ENCODE measurements around the gene AURKB.
A peak's percentile ranks its signal among the peaks of the same experiment; 100 is the strongest.
"Not testable (repeated sequence)": the region's sequence is repeated elsewhere in the genome, so short reads cannot be mapped to it uniquely, and the experiment has no call there.

The AURKB gene

GRCh38 chr17:8209907-8210760 lies at the start of gene AURKB:
Gene AURKB, minus strand, starts transcription at chr17:8210575. Its CDS starts 351 bp downstream, at chr17:8210224.
- DNase-seq (ENCODE audit: extremely low read depth in 1 of 2, low read depth in 1 of 2), result peak; percentile 82

- DNase-seq (ENCODE audit: extremely low read depth in 1 of 2, low read depth in 1 of 2), result no peak
These were observed 47.4 kb upstream of the AURKB start for GRCh38 chr17:8257801-8258200.

- DNase-seq (ENCODE audit: extremely low read depth in 1 of 2, low read depth in 1 of 2), result no peak
These were observed 46.3 kb upstream of the AURKB start for GRCh38 chr17:8256691-8257090.

- no peak for DNase-seq (ENCODE audit: extremely low read depth in 1 of 2, low read depth in 1 of 2)
These were observed 45.9 kb upstream of the AURKB start for GRCh38 chr17:8256291-8256690.

- no peak for DNase-seq (ENCODE audit: extremely low read depth in 1 of 2, low read depth in 1 of 2)
These were observed 45.1 kb upstream of the AURKB start for GRCh38 chr17:8255499-8255898.

- DNase-seq (ENCODE audit: extremely low read depth in 1 of 2, low read depth in 1 of 2), result no peak
These were observed 44.5 kb upstream of the AURKB start for GRCh38 chr17:8254881-8255280.

- no peak for DNase-seq (ENCODE audit: extremely low read depth in 1 of 2, low read depth in 1 of 2)
These were observed 43.4 kb upstream of the AURKB start for GRCh38 chr17:8253801-8254200.

- DNase-seq (ENCODE audit: extremely low read depth in 1 of 2, low read depth in 1 of 2), result not testable (repeated sequence)
These were observed 41.0 kb upstream of the AURKB start for GRCh38 chr17:8251411-8251810.

- DNase-seq (ENCODE audit: extremely low read depth in 1 of 2, low read depth in 1 of 2), result no peak
These were observed 39.5 kb upstream of the AURKB start for GRCh38 chr17:8249621-8250500.

GRCh38 chr17:8248751-8249607 lies 38.6 kb upstream of the AURKB start, which contains the start of gene PFAS:
Gene PFAS, plus strand, starts transcription at chr17:8249289. Its CDS starts 4,649 bp downstream, at chr17:8253938.
- DNase-seq (ENCODE audit: extremely low read depth in 1 of 2, low read depth in 1 of 2), result peak; percentile 89 to 98

GRCh38 chr17:8244768-8245167 lies 34.4 kb upstream of the AURKB start:
- DNase-seq (ENCODE audit: extremely low read depth in 1 of 2, low read depth in 1 of 2), result no peak

GRCh38 chr17:8243827-8244226 lies 33.5 kb upstream of the AURKB start:
- no peak for DNase-seq (ENCODE audit: extremely low read depth in 1 of 2, low read depth in 1 of 2)

- DNase-seq (ENCODE audit: extremely low read depth in 1 of 2, low read depth in 1 of 2), result no peak
These were observed 27.5 kb upstream of the AURKB start for GRCh38 chr17:8237886-8238285.

- no peak for DNase-seq (ENCODE audit: extremely low read depth in 1 of 2, low read depth in 1 of 2)
These were observed 26.8 kb upstream of the AURKB start for GRCh38 chr17:8237175-8237574.

- no peak for DNase-seq (ENCODE audit: extremely low read depth in 1 of 2, low read depth in 1 of 2)
These were observed 25.3 kb upstream of the AURKB start for GRCh38 chr17:8235676-8236075.

GRCh38 chr17:8234361-8235270 lies 24.2 kb upstream of the AURKB start:
- DNase-seq (ENCODE audit: extremely low read depth in 1 of 2, low read depth in 1 of 2), result no peak

GRCh38 chr17:8231701-8232100 lies 21.3 kb upstream of the AURKB start:
- DNase-seq (ENCODE audit: extremely low read depth in 1 of 2, low read depth in 1 of 2), result no peak

- no peak for DNase-seq (ENCODE audit: extremely low read depth in 1 of 2, low read depth in 1 of 2)
These were observed 16.8 kb upstream of the AURKB start for GRCh38 chr17:8227238-8227581.

GRCh38 chr17:8226536-8227237 lies 16.3 kb upstream of the AURKB start:
- no peak for DNase-seq (ENCODE audit: extremely low read depth in 1 of 2, low read depth in 1 of 2)
